Activated T-helper 17 cell treated with anti-CD3 and anti-CD28 coated beads, Interleukin-2, amount 50 U/mL, for 72 hours (primary cell): ENCODE data around the gene FAM181A. TPM values are rescaled to one million over a fixed set of nuclear protein-coding genes. Genes with fewer than 3 reads are reported as not detected.

Source experiments
- ATAC-seq: fragments of 150-1000 bp; cut with Tn5 transposase; replicated peaks from 2 replicates; pipeline ENCODE4 v1.10.0; 2021; ENCODE audit warnings: mild to moderate bottlenecking, moderate library complexity
- H3K27ac Mint-ChIP-seq: one replicate; pipeline ENCODE4 v1.8.0; 2022; ENCODE audit warnings: mixed read lengths
- H3K27me3 Mint-ChIP-seq: one replicate; pipeline ENCODE4 v1.8.0; 2022; ENCODE audit warnings: mixed read lengths
- H3K36me3 Mint-ChIP-seq: one replicate; pipeline ENCODE4 v1.8.0; 2022; ENCODE audit warnings: low read depth, mild to moderate bottlenecking, mixed read lengths
- H3K4me1 Mint-ChIP-seq: one replicate; pipeline ENCODE4 v1.8.0; 2022; ENCODE audit warnings: mixed read lengths
- H3K4me3 Mint-ChIP-seq: one replicate; pipeline ENCODE4 v1.8.0; 2022; ENCODE audit warnings: mild to moderate bottlenecking, mixed read lengths
- H3K9me3 Mint-ChIP-seq: one replicate; pipeline ENCODE4 v1.8.0; 2022; ENCODE audit warnings: mixed read lengths
- total RNA-seq, 2 donors: library from RNA; stranded (reverse); gene quantifications; one replicate each; pipeline ENCODE4 v1.2.3, GENCODE V29; 2022

The FAM181A gene
- total RNA-seq, 2 donors from 2014 or later = not detected

DNA sequence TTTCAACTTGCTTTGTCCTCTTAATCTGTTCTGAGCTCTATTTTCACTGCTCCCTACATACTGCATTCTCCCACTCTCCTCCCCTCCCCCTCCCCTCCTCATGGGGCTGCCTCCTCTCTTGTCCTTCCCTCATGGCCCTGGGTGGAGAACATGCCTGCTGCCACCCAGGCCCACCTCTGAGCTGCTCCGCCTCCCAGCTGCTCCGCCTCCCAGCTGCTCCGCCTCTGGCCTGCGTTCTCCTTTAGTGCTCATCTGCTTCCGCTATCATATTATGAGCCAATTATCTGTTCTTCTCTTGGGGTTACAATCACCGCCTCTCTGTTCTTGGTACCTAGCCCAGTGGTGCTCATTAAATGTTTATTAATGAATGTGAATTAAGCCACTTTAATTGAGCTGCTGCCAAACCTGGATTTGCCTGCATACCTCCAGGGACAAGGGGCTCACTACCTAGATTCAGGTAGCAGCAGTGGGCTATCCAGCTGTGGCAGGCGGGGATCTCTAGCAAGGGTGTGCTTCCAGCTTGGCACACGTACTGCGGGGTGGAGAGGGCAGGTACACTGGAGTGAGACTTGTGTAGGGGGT lies 32.0 kb upstream of the FAM181A start:
- no peaks in the 10 kb centered on the region for H3K36me3 Mint-ChIP-seq
- H3K4me3 Mint-ChIP-seq = no peak overlapping the region
- H3K4me1 Mint-ChIP-seq = no peaks in the 10 kb centered on the region
- no peak overlapping the region for H3K27ac Mint-ChIP-seq
- no peak for ATAC-seq
- H3K9me3 Mint-ChIP-seq = no peaks in the 10 kb centered on the region
- H3K27me3 Mint-ChIP-seq = peaks cover 11% of the 10 kb centered on the region

GRCh38 chr14:93897476-93897845 lies 29.7 kb upstream of the FAM181A start:
- no peaks in the 10 kb centered on the region for H3K4me1 Mint-ChIP-seq
- peaks cover 3% of the 10 kb centered on the region for H3K27me3 Mint-ChIP-seq
- no peaks in the 10 kb centered on the region for H3K9me3 Mint-ChIP-seq
- H3K27ac Mint-ChIP-seq = no peak overlapping the region
- H3K4me3 Mint-ChIP-seq = no peak overlapping the region
- H3K36me3 Mint-ChIP-seq = no peaks in the 10 kb centered on the region
- no peak for ATAC-seq

DNA sequence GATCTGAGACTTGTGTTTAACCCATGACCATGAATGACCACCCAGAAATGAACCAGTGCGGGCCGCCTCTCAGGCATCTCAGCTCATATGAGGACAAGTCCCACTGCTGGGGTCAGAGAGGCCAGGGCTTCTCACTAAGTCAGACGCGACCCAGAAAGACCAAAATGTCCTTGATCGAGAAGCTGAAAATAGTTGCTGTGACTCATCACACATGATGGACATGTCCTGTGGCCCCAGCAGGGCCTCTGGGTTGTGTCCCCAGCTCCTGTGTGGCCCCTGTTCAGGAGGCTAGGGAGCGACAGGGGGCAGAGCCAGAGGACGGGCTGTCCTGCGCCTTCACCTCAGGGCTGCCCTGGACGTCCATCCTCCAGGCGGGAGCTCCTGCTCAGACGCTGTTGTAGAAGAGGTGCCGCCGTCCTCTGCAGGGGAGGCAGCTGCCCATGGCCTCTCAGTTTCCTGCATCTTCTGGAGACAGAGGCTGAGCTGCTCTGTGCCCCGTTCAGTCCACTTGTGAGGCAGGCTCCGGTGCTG lies 29.0 kb upstream of the FAM181A start:
- no peak for ATAC-seq
- Mint-ChIP-seq H3K27ac (no peak overlapping the region), H3K9me3 (no peaks in the 10 kb centered on the region), H3K36me3 (no peaks in the 10 kb centered on the region), H3K27me3 (peaks cover 3% of the 10 kb centered on the region), H3K4me1 (no peaks in the 10 kb centered on the region), H3K4me3 (no peak overlapping the region)

- no peak overlapping the region for H3K4me3 Mint-ChIP-seq
- H3K27ac Mint-ChIP-seq = no peak overlapping the region
- no peak for ATAC-seq
- H3K4me1 Mint-ChIP-seq = no peaks in the 10 kb centered on the region
- H3K36me3 Mint-ChIP-seq = no peaks in the 10 kb centered on the region
- H3K9me3 Mint-ChIP-seq = no peaks in the 10 kb centered on the region
- peaks cover 9% of the 10 kb centered on the region for H3K27me3 Mint-ChIP-seq
Measured at GRCh38 chr14:93898731-93899130, 28.4 kb upstream of the FAM181A start.

GRCh38 chr14:93901813-93902212 lies 25.3 kb upstream of the FAM181A start:
- Mint-ChIP-seq H3K4me1 (no peaks in the 10 kb centered on the region), H3K4me3 (no peak overlapping the region), H3K36me3 (no peaks in the 10 kb centered on the region), H3K27ac (no peak overlapping the region), H3K27me3 (peaks cover 15% of the 10 kb centered on the region), H3K9me3 (no peaks in the 10 kb centered on the region)
- ATAC-seq = no peak

DNA sequence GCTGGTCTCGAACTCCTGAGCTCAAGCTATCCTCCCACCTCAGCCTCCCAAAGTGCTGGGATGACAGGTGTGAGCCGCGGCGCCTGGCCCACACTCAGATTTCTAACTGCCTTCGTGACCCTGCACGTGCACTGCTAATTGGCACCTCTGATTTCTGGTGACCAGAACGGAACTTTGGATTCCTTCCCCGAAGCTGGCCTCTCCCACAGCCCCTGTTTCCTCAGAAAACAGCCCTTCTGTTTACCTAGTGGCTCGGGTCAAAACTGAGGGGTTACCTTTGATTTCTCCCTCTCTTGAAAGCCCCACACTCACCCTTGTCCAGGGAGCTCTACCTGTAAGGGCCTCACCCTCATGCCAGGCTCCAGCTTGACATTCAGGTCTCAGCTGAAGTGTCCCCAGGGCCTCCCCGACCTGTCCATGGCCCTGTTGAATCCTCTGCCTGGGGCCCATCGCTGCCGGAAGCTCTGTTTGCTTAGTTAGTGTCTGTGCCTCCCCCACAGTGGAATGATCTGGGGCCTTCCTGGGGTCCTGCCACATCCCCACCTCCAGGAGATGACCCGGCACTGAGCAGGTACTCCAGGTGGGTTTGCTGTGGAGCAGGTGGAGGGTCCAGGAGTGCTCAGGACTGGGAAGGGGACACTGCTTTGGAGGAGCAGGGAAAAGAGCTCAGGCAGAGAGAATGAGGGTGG lies 24.4 kb upstream of the FAM181A start:
- peaks cover 16% of the 10 kb centered on the region for H3K27me3 Mint-ChIP-seq
- H3K4me3 Mint-ChIP-seq = no peak overlapping the region
- no peaks in the 10 kb centered on the region for H3K4me1 Mint-ChIP-seq
- H3K27ac Mint-ChIP-seq = no peak overlapping the region
- ATAC-seq = no peak
- no peaks in the 10 kb centered on the region for H3K36me3 Mint-ChIP-seq
- H3K9me3 Mint-ChIP-seq = no peaks in the 10 kb centered on the region

GRCh38 chr14:93903342-93904184 lies 23.6 kb upstream of the FAM181A start:
- Mint-ChIP-seq H3K27ac (no peak overlapping the region), H3K4me3 (no peak overlapping the region), H3K36me3 (no peaks in the 10 kb centered on the region), H3K9me3 (no peaks in the 10 kb centered on the region), H3K27me3 (peaks cover 22% of the 10 kb centered on the region), H3K4me1 (no peaks in the 10 kb centered on the region)
- ATAC-seq = no peak

DNA sequence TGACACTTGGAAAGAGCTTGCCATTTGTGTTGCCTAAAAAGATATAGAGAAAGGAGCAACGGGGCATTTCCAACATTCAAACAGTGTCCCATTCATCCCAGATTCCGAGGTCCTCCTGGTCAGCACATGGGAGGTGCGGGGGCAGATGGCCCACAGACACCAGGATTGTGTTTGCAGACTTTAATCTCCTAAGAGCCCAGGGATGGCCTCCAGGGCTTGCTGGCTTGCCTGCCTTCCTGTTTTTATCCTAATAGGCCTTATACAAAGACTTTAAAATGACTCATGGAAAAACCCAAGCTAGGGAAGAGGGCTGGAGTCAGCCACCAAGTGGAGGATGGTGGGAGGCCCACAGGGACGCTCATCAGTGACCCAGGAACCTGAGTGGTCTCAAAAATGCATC lies 21.5 kb upstream of the FAM181A start:
- H3K4me3 Mint-ChIP-seq = no peak overlapping the region
- H3K27me3 Mint-ChIP-seq = peaks cover 22% of the 10 kb centered on the region
- H3K27ac Mint-ChIP-seq = no peak overlapping the region
- no peaks in the 10 kb centered on the region for H3K36me3 Mint-ChIP-seq
- no peak for ATAC-seq
- H3K9me3 Mint-ChIP-seq = no peaks in the 10 kb centered on the region
- no peaks in the 10 kb centered on the region for H3K4me1 Mint-ChIP-seq

- no peaks in the 10 kb centered on the region for H3K9me3 Mint-ChIP-seq
- no peak overlapping the region for H3K27ac Mint-ChIP-seq
- no peaks in the 10 kb centered on the region for H3K36me3 Mint-ChIP-seq
- H3K4me1 Mint-ChIP-seq = no peaks in the 10 kb centered on the region
- peak; percentile 75 for ATAC-seq
- peaks cover 19% of the 10 kb centered on the region for H3K27me3 Mint-ChIP-seq
- H3K4me3 Mint-ChIP-seq = no peak overlapping the region
Measured at GRCh38 chr14:93906341-93907329, 20.5 kb upstream of the FAM181A start.

GRCh38 chr14:93909429-93910128 lies 17.6 kb upstream of the FAM181A start:
- Mint-ChIP-seq H3K9me3 (peaks cover 9% of the 10 kb centered on the region), H3K4me3 (no peak overlapping the region), H3K36me3 (no peaks in the 10 kb centered on the region), H3K4me1 (peaks cover 5% of the 10 kb centered on the region), H3K27ac (no peak overlapping the region), H3K27me3 (peaks cover 10% of the 10 kb centered on the region)
- no peak for ATAC-seq

GRCh38 chr14:93911975-93912615 lies 15.0 kb upstream of the FAM181A start:
- H3K36me3 Mint-ChIP-seq = no peaks in the 10 kb centered on the region
- no peak overlapping the region for H3K4me3 Mint-ChIP-seq
- peaks cover 17% of the 10 kb centered on the region for H3K9me3 Mint-ChIP-seq
- ATAC-seq = no peak
- no peak overlapping the region for H3K27ac Mint-ChIP-seq
- peaks cover 5% of the 10 kb centered on the region for H3K4me1 Mint-ChIP-seq
- peaks cover 14% of the 10 kb centered on the region for H3K27me3 Mint-ChIP-seq

DNA sequence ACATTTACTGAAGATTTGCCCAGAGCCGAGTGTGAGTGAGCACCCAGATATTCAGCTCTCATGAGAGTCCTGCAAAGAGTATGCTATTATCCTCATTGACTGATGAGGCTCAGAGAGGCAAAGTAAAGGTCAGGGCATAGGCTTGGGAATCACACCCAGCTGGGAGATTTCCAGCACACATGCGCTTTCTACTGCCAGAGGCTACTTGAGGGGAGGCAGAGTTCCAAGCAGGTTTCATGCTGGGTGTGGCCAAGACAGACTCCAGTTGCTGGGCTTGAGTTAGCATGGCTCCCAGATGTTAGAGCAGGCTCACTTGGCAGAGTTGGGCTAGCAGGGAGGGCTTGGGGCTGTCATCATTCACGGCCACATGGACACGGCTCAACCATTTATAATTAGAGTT lies 14.4 kb upstream of the FAM181A start:
- H3K4me1 Mint-ChIP-seq = peaks cover 5% of the 10 kb centered on the region
- no peak for ATAC-seq
- H3K27ac Mint-ChIP-seq = peak overlapping the region; percentile 82

GRCh38 chr14:93914278-93914677 lies 12.9 kb upstream of the FAM181A start:
- peak; percentile 97 for ATAC-seq
- H3K27me3 Mint-ChIP-seq = peaks cover 7% of the 10 kb centered on the region
- H3K4me1 Mint-ChIP-seq = peaks cover 5% of the 10 kb centered on the region
- no peaks in the 10 kb centered on the region for H3K36me3 Mint-ChIP-seq
- H3K4me3 Mint-ChIP-seq = no peak overlapping the region
- H3K9me3 Mint-ChIP-seq = peaks cover 17% of the 10 kb centered on the region
- H3K27ac Mint-ChIP-seq = no peak overlapping the region

More for the DNA sequence above, 14.4 kb upstream of the FAM181A start:
- no peak overlapping the region for H3K4me3 Mint-ChIP-seq
- H3K36me3 Mint-ChIP-seq = no peaks in the 10 kb centered on the region
- peaks cover 17% of the 10 kb centered on the region for H3K9me3 Mint-ChIP-seq
- H3K27me3 Mint-ChIP-seq = peaks cover 13% of the 10 kb centered on the region
